Measurements from ENCODE around the gene SASS6. TPM values are rescaled to one million over a fixed set of nuclear protein-coding genes. Genes with fewer than 3 reads are reported as not detected.

The SASS6 gene
- polyA plus RNA-seq, 1 donor (not counting 4 experiments of a cell fraction or from before 2014, with no cell fraction given) = 2.5 TPM

GRCh38 chr1:100089082-100089481, 43.6 kb downstream of the SASS6 start:
- Histone ChIP-seq H3K36me3 (ENCODE audit: control insufficient read depth in 2 of 2, extremely low read depth in 1 of 2, insufficient read depth in 2 of 2, low read length in 2 of 2) (peaks cover 1 to 4% of the 10 kb centered on the region in 2 experiments), H3K9ac (ENCODE audit: control insufficient read depth, extremely low read depth, insufficient read depth, low read length) (no peak overlapping the region), H2AFZ (ENCODE audit: control insufficient read depth, low read length) (no peak overlapping the region), H3K27ac (ENCODE audit: control insufficient read depth, insufficient read depth, low read length) (no peak overlapping the region), H3K4me3 (ENCODE audit: control insufficient read depth in 2 of 3, extremely low read depth in 1 of 3, insufficient read depth in 2 of 3, low read depth in 1 of 3, low read length in 3 of 3) (no peak overlapping the region), H4K20me1 (ENCODE audit: control insufficient read depth, extremely low read depth, insufficient read depth, low read length) (no peaks in the 10 kb centered on the region), H3K4me2 (ENCODE audit: control insufficient read depth, extremely low read depth, insufficient read depth, low read depth, low read length) (no peak overlapping the region), H3K9me1 (ENCODE audit: control insufficient read depth, extremely low read depth, insufficient read depth, low read length) (no peaks in the 10 kb centered on the region), H3K27me3 (ENCODE audit: control insufficient read depth, extremely low read depth, insufficient read depth, low read length) (no peaks in the 10 kb centered on the region), H3K4me1 (ENCODE audit: control insufficient read depth, extremely low read depth, insufficient read depth, low read length) (no peaks in the 10 kb centered on the region), H3K9me3 (ENCODE audit: control insufficient read depth, low read depth, low read length) (no peaks in the 10 kb centered on the region), H3K79me2 (ENCODE audit: control insufficient read depth, insufficient read depth, low read length) (no peaks in the 10 kb centered on the region)
- DNase-seq (ENCODE audit: low read depth, low spot score) (no peak), FAIRE-seq (no peak)
- no peak for TF ChIP-seq EZH2 (IDR thresholded peaks at IDR 0.05; ENCODE audit: low read length)
- TF ChIP-seq, protein P1, sequence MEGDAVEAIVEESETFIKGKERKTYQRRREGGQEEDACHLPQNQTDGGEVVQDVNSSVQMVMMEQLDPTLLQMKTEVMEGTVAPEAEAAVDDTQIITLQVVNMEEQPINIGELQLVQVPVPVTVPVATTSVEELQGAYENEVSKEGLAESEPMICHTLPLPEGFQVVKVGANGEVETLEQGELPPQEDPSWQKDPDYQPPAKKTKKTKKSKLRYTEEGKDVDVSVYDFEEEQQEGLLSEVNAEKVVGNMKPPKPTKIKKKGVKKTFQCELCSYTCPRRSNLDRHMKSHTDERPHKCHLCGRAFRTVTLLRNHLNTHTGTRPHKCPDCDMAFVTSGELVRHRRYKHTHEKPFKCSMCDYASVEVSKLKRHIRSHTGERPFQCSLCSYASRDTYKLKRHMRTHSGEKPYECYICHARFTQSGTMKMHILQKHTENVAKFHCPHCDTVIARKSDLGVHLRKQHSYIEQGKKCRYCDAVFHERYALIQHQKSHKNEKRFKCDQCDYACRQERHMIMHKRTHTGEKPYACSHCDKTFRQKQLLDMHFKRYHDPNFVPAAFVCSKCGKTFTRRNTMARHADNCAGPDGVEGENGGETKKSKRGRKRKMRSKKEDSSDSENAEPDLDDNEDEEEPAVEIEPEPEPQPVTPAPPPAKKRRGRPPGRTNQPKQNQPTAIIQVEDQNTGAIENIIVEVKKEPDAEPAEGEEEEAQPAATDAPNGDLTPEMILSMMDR (optimal IDR thresholded peaks at IDR 0.05 in 1 of 3, IDR thresholded peaks at IDR 0.05 in 1 of 3, conservative IDR thresholded peaks at IDR 0.05 in 1 of 3; ENCODE audit: extremely low read depth in 1 of 3, insufficient read depth in 2 of 3, low read length in 3 of 3) = no peak
- dilution Hi-C loops (cut with MboI; ENCODE audit: extremely low pct_ligation_motif_present, low sequenced_read_pairs) = no loop called here

- Histone ChIP-seq H3K36me3 (ENCODE audit: control insufficient read depth in 2 of 2, extremely low read depth in 1 of 2, insufficient read depth in 2 of 2, low read length in 2 of 2) (peaks cover 1 to 4% of the 10 kb centered on the region in 2 experiments), H3K9ac (ENCODE audit: control insufficient read depth, extremely low read depth, insufficient read depth, low read length) (no peak overlapping the region), H3K27ac (ENCODE audit: control insufficient read depth, insufficient read depth, low read length) (no peak overlapping the region), H3K4me3 (ENCODE audit: control insufficient read depth in 2 of 3, extremely low read depth in 1 of 3, insufficient read depth in 2 of 3, low read depth in 1 of 3, low read length in 3 of 3) (no peak overlapping the region), H2AFZ (ENCODE audit: control insufficient read depth, low read length) (no peak overlapping the region), H3K9me1 (ENCODE audit: control insufficient read depth, extremely low read depth, insufficient read depth, low read length) (no peaks in the 10 kb centered on the region), H3K9me3 (ENCODE audit: control insufficient read depth, low read depth, low read length) (no peaks in the 10 kb centered on the region), H3K79me2 (ENCODE audit: control insufficient read depth, insufficient read depth, low read length) (no peaks in the 10 kb centered on the region), H3K27me3 (ENCODE audit: control insufficient read depth, extremely low read depth, insufficient read depth, low read length) (no peaks in the 10 kb centered on the region), H3K4me2 (ENCODE audit: control insufficient read depth, extremely low read depth, insufficient read depth, low read depth, low read length) (no peak overlapping the region), H3K4me1 (ENCODE audit: control insufficient read depth, extremely low read depth, insufficient read depth, low read length) (no peaks in the 10 kb centered on the region), H4K20me1 (ENCODE audit: control insufficient read depth, extremely low read depth, insufficient read depth, low read length) (no peaks in the 10 kb centered on the region)
- no peak for DNase-seq (ENCODE audit: low read depth, low spot score)
- dilution Hi-C loops (cut with MboI; ENCODE audit: extremely low pct_ligation_motif_present, low sequenced_read_pairs) = no loop called here
- TF ChIP-seq EZH2 (IDR thresholded peaks at IDR 0.05; ENCODE audit: low read length) = no peak
- TF ChIP-seq, protein P1 (optimal IDR thresholded peaks at IDR 0.05 in 1 of 3, IDR thresholded peaks at IDR 0.05 in 1 of 3, conservative IDR thresholded peaks at IDR 0.05 in 1 of 3; ENCODE audit: extremely low read depth in 1 of 3, insufficient read depth in 2 of 3, low read length in 3 of 3) = no peak
- FAIRE-seq = no peak
Observed at GRCh38 chr1:100087396-100087795, 45.3 kb downstream of the SASS6 start.

All from keratinocyte (primary cell).